ENCODE results near the gene GON4L.
"Not testable (repeated sequence)": the region's sequence is repeated elsewhere in the genome, so short reads cannot be mapped to it uniquely, and the experiment has no call there.

GRCh38 chr1:155763090-155763815 lies 93.8 kb downstream of the GON4L start:
- not testable (repeated sequence) for TF ChIP-seq CTCF, POLR2A (IDR thresholded peaks at IDR 0.05)

All from heart left ventricle (tissue), 13 donors.